ENCODE results near the gene TM2D3. TPM values are rescaled to one million over a fixed set of nuclear protein-coding genes. Genes with fewer than 3 reads are reported as not detected.

Gene TM2D3
- total RNA-seq, 1 experiment from 2014 or later: 34.9 TPM

GRCh38 chr15:101604124-101604874, 47.9 kb downstream of the TM2D3 start:
- no peak overlapping the region for H3K56ac ChIP-seq (ENCODE audit: insufficient read length, low read depth, low read length)
- WGBS (ENCODE audit: extremely low coverage, insufficient read length, low lambda C conversion rate): no CpG with 5 or more reads among the region's 4 CpGs
- H2BK15ac ChIP-seq (ENCODE audit: low read depth, low read length): no peak overlapping the region
- no peak overlapping the region for H3K18ac ChIP-seq (ENCODE audit: insufficient read length, low read depth, low read length)
- H4K8ac ChIP-seq (replicated peaks; ENCODE audit: insufficient read length, low read depth, low read length): no peak overlapping the region
- no peak overlapping the region for H3T11ph ChIP-seq (ENCODE audit: low read length)
- H3K9me3 ChIP-seq (ENCODE audit: control insufficient read depth, low read depth, low read length): no peaks in the 10 kb centered on the region
- Mint-ChIP-seq H3K4me3 (no peak overlapping the region), H3K27me3 (ENCODE audit: low read depth) (peaks cover 5% of the 10 kb centered on the region), H3K27ac (no peak overlapping the region), H3K36me3 (ENCODE audit: insufficient read depth in 1 of 3, low read depth in 3 of 3) (no peaks in the 10 kb centered on the region), H3K4me1 (no peaks in the 10 kb centered on the region), H3K9me3 (peaks cover 0 to 4% of the 10 kb centered on the region in 2 experiments; a peak in 2 of 5 replicates)
- no peak overlapping the region for H3K14ac ChIP-seq (ENCODE audit: insufficient read depth, low read length)
- H3K27ac ChIP-seq (ENCODE audit: insufficient read length, low read depth, low read length): no peak overlapping the region
- H4K20me1 ChIP-seq (ENCODE audit: control insufficient read depth, insufficient read depth, insufficient read length): no peaks in the 10 kb centered on the region
- no peak overlapping the region for H2AK5ac ChIP-seq (ENCODE audit: insufficient read length, low read length)
- H3K4me1 ChIP-seq (ENCODE audit: insufficient read depth, low read length): no peaks in the 10 kb centered on the region
- H3K9ac ChIP-seq (ENCODE audit: extremely low read depth, insufficient read length, low read length): no peak overlapping the region
- H2BK12ac ChIP-seq (ENCODE audit: insufficient read length, low read depth, low read length): no peak overlapping the region
- no peak overlapping the region for H2BK120ac ChIP-seq (ENCODE audit: low read depth, low read length, poor library complexity, severe bottlenecking)
- no peak for TF ChIP-seq CTCF (conservative IDR thresholded peaks at IDR 0.05)
- H4K5ac ChIP-seq (ENCODE audit: insufficient read length, low read depth, low read length): no peak overlapping the region
- H3K27me3 ChIP-seq (ENCODE audit: insufficient read depth, low read length): no peaks in the 10 kb centered on the region
- H3K79me2 ChIP-seq (ENCODE audit: insufficient read depth, low read length): no peaks in the 10 kb centered on the region
- no peak overlapping the region for H2BK5ac ChIP-seq (ENCODE audit: insufficient read length, low read length)
- no peak for DNase-seq
- H4K91ac ChIP-seq (ENCODE audit: insufficient read length, low read depth, low read length): no peak overlapping the region
- H3K4ac ChIP-seq (ENCODE audit: low read depth, low read length): no peak overlapping the region
- no peaks in the 10 kb centered on the region for H3K79me1 ChIP-seq (ENCODE audit: insufficient read depth, low read depth, low read length, poor library complexity, severe bottlenecking)
- H3K23me2 ChIP-seq (ENCODE audit: insufficient read length, low read depth, low read length, poor library complexity, severe bottlenecking): no peaks in the 10 kb centered on the region
- no peak overlapping the region for H3K4me2 ChIP-seq (ENCODE audit: insufficient read depth, insufficient read length, low read length)
- no peak overlapping the region for H2BK20ac ChIP-seq (ENCODE audit: low read depth, low read length, poor library complexity, severe bottlenecking)
- no peak overlapping the region for H3K23ac ChIP-seq (ENCODE audit: insufficient read length, low read depth, low read length)
- no peak overlapping the region for H2AFZ ChIP-seq (ENCODE audit: low read length)

All from H9 (cell line).